ENCODE measurements around the gene MED16.
"Not testable (repeated sequence)": the region's sequence is repeated elsewhere in the genome, so short reads cannot be mapped to it uniquely, and the experiment has no call there.

Gene MED16

DNA sequence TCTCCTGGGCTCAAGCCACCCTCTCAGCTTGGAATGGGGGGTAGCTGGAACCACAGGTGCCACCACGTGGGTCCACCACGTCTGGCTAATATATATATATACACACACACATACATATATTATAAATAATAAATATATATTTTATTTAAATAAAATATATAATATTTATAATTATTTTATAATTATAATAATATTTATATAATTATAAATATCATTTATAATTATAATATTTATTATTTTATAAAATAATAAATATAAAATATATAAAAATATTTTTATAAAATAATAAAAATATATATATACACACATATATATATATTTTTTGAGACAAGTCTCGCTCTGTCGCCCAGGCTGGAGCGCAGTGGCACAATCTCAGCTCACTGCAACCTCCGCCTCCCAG lies 38.4 kb downstream of the MED16 start:
- no peak for DNase-seq (ENCODE audit: low read depth)

GRCh38 chr19:853614-854220 lies 39.3 kb downstream of the MED16 start:
- not testable (repeated sequence) for DNase-seq (ENCODE audit: low read depth)

- DNase-seq (ENCODE audit: low read depth), result no peak
Measured at GRCh38 chr19:853014-853585, 39.9 kb downstream of the MED16 start.

DNA sequence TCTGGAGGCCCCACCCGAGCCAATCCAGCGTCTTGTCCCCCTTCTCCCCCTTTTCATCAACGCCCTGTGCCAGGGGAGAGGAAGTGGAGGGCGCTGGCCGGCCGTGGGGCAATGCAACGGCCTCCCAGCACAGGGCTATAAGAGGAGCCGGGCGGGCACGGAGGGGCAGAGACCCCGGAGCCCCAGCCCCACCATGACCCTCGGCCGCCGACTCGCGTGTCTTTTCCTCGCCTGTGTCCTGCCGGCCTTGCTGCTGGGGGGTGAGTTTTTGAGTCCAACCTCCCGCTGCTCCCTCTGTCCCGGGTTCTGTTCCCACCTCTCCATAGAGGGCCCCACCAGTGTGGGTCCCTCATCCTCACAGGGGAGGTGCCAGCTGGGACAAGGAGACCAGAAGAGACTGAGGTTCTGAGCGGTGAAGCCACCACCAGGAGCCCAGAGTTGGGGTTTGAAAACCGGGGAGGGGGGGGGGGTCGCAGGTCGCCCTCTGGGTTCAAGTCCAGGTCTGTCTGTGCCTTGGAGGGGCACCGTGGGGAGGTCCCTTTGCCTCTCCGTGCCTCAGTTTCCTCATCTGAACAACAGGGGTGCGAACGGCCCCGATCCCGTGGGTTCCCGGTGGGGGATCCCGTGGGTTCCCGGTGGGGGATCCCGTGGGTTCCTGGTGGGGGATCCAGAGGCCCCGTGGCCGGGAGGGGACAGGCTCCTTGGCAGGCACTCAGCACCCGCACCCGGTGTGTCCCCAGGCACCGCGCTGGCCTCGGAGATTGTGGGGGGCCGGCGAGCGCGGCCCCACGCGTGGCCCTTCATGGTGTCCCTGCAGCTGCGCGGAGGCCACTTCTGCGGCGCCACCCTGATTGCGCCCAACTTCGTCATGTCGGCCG lies 40.6 kb downstream of the MED16 start, which contains the start of gene ELANE:
ELANE (plus strand) TSS at position 168 of the 878 bp plus-strand sequence; CDS start at position 194, 26 bp downstream.
- DNase-seq (ENCODE audit: low read depth), result no peak

DNA sequence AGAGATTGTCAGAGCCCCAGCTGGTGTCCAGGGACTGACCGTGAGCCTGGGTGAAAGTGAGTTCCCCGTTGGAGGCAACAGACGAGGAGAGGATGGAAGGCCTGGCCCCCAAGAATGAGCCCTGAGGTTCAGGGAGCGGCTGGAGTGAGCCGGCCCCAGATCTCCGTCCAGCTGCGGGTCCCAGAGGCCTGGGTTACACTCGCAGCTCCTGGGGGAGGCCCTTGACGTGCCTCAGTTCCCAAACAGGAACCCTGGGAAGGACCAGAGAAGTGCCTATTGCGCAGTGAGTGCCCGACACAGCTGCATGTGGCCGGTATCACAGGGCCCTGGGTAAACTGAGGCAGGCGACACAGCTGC lies 42.0 kb downstream of the MED16 start:
- DNase-seq (ENCODE audit: low read depth), result no peak

GRCh38 chr19:850221-850978 lies 42.6 kb downstream of the MED16 start:
- DNase-seq (ENCODE audit: low read depth), result no peak

- DNase-seq (ENCODE audit: low read depth), result not testable (repeated sequence)
Measured at GRCh38 chr19:849195-849594, 43.8 kb downstream of the MED16 start.

GRCh38 chr19:848386-848921 lies 44.5 kb downstream of the MED16 start:
- no peak for DNase-seq (ENCODE audit: low read depth)

DNA sequence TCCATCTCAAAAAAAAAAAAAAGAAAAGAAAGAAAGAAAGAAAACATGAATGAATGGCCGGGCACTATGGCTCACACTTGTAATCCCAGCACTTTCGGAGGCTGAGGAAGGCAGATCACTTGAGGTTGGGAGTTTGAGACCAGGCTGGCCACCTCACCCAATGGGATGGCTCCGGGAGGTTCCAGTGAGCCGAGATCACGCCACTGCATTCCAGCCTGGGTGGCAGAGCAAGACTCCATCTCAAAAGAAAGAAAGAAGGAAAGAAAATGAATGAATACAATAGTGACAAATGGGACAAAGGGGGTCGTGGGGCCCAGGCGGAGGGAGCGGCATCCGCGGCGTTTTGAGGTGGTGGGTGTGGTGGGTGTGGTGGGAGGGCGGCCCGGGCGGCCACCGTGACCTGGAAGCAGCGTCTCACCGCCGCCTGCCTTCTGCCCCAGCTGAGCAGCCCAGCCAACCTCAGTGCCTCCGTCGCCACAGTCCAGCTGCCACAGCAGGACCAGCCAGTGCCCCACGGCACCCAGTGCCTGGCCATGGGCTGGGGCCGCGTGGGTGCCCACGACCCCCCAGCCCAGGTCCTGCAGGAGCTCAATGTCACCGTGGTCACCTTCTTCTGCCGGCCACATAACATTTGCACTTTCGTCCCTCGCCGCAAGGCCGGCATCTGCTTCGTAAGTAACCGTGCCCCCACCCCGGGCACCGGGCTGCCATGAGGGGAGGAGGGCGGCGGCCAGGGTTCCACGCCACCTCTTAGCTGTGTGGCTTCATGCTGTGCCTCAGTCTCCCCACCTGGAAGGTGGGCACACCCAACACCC lies 47.1 kb downstream of the MED16 start:
- no peak for DNase-seq (ENCODE audit: low read depth)

DNA sequence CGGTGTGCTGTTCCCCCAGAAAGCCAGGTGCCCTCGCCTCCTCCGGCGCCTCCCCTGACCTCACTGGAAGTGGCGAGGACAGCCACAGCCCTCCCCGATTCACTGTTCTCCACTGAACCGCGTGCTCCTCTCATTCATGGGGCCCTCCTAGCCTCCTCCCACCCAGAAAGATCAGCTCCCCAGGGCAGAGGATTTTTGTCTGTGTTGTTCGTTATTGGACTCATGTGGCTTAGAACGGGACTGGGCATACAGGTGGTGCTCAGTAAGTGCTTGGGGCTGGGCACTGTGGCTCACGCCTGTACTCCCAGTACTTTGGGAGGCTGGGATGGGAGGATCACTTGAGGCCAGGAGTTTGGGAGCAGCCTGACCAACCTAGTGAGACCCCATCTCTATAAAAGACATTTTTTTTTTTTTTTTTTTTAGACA lies 48.4 kb downstream of the MED16 start:
- DNase-seq (ENCODE audit: low read depth), result no peak

GRCh38 chr19:843836-844545 lies 49.0 kb downstream of the MED16 start:
- no peak for DNase-seq (ENCODE audit: low read depth)

- DNase-seq (ENCODE audit: low read depth), result no peak
Measured at GRCh38 chr19:843180-843835, 49.7 kb downstream of the MED16 start.

GRCh38 chr19:842802-843179 lies 50.2 kb downstream of the MED16 start:
- not testable (repeated sequence) for DNase-seq (ENCODE audit: low read depth)

DNA sequence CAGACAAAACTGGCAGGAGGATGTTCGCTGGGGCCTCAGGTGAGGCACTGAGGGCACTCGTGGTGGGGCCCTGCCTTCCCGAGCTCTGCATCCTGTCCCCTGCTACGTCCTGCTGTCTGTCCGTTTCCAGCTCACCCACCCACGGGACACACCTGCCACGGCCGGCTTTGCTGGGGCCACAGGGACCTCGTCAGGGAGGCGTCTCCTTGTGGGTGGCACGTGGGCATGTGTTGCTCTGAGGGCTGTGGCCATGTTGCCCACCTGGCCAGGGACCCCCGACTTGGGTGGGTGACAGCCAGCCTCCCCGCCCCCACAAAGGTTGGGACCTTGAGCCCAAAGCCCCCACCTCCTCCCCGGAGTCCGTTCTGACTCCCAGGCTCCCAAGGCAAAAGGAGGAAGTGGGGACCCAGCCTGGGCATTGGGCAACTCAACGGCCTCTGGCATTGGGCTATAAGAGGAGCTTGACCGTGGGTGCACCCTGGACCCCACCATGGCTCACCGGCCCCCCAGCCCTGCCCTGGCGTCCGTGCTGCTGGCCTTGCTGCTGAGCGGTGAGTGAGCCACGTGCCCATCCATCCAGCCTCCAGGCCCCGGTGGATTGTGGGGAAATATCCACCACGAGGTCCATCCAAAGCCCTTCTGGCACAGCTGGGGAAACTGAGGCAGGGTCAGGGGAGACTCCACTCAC lies 52.3 kb downstream of the MED16 start, which contains the start of gene PRTN3:
PRTN3 (plus strand) TSS at position 481 of the 688 bp plus-strand sequence; CDS start at position 491, 10 bp downstream.
- DNase-seq (ENCODE audit: low read depth), result no peak

GRCh38 chr19:835210-835810 lies 57.7 kb downstream of the MED16 start:
- no peak for DNase-seq (ENCODE audit: low read depth)

DNA sequence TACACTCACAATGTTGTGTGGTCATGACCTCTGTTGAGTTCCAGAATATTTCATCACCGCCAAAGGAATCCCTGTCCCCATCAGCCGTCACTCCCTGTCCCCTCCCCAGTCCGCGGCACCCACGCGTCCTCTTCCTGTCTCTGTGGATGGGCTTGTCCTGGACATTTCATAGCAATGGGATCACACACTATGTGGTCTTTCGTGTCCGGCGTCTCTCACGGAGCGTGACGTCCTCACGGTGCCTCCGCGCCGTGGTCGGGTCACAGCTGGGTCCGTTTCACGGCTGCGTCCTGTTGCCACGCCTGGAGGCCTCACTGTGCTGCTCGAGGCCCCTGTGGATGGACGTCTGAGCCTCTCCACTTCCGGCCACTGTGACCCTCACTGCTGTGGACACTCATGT lies 58.8 kb downstream of the MED16 start:
- no peak for DNase-seq (ENCODE audit: low read depth)

DNA sequence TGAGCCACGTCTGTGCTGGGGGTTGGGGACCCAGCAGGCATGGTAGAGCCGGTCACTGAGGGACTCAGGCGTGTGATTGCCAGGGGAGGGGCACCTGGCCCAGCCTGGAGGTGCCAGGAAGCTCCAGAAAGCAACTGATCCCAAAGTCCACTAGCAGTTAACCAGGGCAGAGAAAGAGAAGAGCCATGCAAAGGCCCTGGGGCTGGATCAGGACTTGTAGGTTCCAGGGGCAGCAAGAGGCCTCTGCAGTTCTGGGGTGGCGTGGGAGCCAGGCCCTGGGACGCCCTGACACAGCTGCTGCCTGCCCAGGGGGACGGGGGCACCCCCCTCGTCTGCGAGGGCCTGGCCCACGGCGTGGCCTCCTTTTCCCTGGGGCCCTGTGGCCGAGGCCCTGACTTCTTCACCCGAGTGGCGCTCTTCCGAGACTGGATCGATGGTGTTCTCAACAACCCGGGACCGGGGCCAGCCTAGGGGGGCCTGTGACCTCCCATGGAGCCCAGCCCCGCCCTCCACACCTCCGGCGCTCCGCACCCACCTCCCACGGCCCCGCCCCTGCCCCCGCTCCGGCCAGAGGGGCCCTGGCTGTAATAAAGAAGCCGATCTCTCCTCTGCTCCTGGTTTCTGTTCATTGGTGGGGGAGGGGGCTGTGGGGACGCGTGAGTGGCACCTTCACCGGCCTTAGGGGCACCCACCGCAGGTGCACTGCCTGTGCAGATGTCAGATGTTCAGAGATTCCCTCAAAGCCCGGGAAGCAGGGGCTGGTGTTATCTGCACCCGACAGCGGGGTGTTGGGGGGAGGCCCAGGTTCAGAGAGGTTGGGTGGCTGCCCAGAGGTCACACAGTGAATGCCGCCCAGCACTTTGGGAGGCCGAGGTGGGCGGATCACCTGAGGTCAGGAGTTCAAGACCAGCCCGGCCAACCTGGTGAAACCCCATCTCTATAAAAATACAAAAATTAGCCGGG lies 61.3 kb downstream of the MED16 start:
- DNase-seq (ENCODE audit: low read depth), result no peak

Data from stimulated activated CD8-positive, alpha-beta memory T cell treated with anti-CD3 and anti-CD28 coated beads, Interleukin-12 subunit alpha, Interleukin-12 subunit beta, amount 100 ng/mL, for 4 hours (primary cell).